IgD-negative memory B cell (primary cell): ENCODE data around the gene INPP5A. TPM values are rescaled to one million over a fixed set of nuclear protein-coding genes. Genes with fewer than 3 reads are reported as not detected.
"Not testable (repeated sequence)": the region's sequence is repeated elsewhere in the genome, so short reads cannot be mapped to it uniquely, and the experiment has no call there.

Experiments used
- H3K27ac Mint-ChIP-seq, 3 donors: one replicate each; pipeline ENCODE4 v1.8.0; 2020 to 2022; ENCODE audit warnings: mild to moderate bottlenecking in 3 of 3, mixed read lengths in 3 of 3, moderate library complexity in 1 of 3
- H3K27me3 Mint-ChIP-seq: one replicate; pipeline ENCODE4 v1.8.0; 2021; ENCODE audit warnings: mixed read lengths
- H3K36me3 Mint-ChIP-seq: one replicate; pipeline ENCODE4 v1.8.0; 2020; ENCODE audit warnings: mild to moderate bottlenecking, mixed read lengths
- H3K4me1 Mint-ChIP-seq, 3 donors: one replicate each; pipeline ENCODE4 v1.8.0; 2020 to 2022; ENCODE audit warnings: mixed read lengths in 3 of 3, mild to moderate bottlenecking in 1 of 3
- H3K4me3 Mint-ChIP-seq, 4 donors: one replicate each; pipeline ENCODE4 v1.8.0; 2020 to 2022; ENCODE audit warnings: mild to moderate bottlenecking in 4 of 4, mixed read lengths in 4 of 4, moderate library complexity in 3 of 4
- H3K9me3 Mint-ChIP-seq, 3 donors: one replicate each; pipeline ENCODE4 v1.8.0; 2020 to 2021; ENCODE audit warnings: mixed read lengths in 3 of 3, mild to moderate bottlenecking in 1 of 3
- polyA plus RNA-seq: library from polyadenylated mRNA; unstranded; fragments of 300-500 nt; fragmentation: Illumina TruSeq; gene quantifications from one replicate; pipeline ENCODE4 v1.2.3, GENCODE V29; 2021

Gene INPP5A
- polyA plus RNA-seq, 1 donor from 2014 or later, result 0.94 TPM

- Mint-ChIP-seq H3K36me3 (peaks cover 2% of the 10 kb centered on the region), H3K4me3 (no peak overlapping the region), H3K27ac (no peak overlapping the region), H3K9me3 (no peaks in the 10 kb centered on the region), H3K4me1 (peaks cover 2 to 12% (median 3%) of the 10 kb centered on the region in 3 donors), H3K27me3 (no peaks in the 10 kb centered on the region)
These were observed 140.1 kb downstream of the INPP5A start for GRCh38 chr10:132677473-132678227.

GRCh38 chr10:132678436-132679216, 141.0 kb downstream of the INPP5A start:
- Mint-ChIP-seq H3K4me3 (no peak overlapping the region), H3K9me3 (no peaks in the 10 kb centered on the region), H3K36me3 (peaks cover 2% of the 10 kb centered on the region), H3K27ac (peak overlapping the region in 1 of 3 donors; percentile 35), H3K4me1 (peaks cover 6 to 12% (median 8%) of the 10 kb centered on the region in 3 donors), H3K27me3 (no peaks in the 10 kb centered on the region)

- Mint-ChIP-seq H3K27me3 (no peaks in the 10 kb centered on the region), H3K36me3 (peaks cover 2% of the 10 kb centered on the region), H3K4me1 (peaks cover 9 to 15% (median 13%) of the 10 kb centered on the region in 3 donors), H3K4me3 (no peak overlapping the region), H3K27ac (no peak overlapping the region), H3K9me3 (no peaks in the 10 kb centered on the region)
These were observed 141.6 kb downstream of the INPP5A start for GRCh38 chr10:132679217-132679595.

- Mint-ChIP-seq H3K36me3 (peaks cover 2% of the 10 kb centered on the region), H3K27me3 (no peaks in the 10 kb centered on the region), H3K4me1 (peaks cover 13 to 17% (median 16%) of the 10 kb centered on the region in 3 donors), H3K4me3 (no peak overlapping the region), H3K27ac (peak overlapping the region in 1 of 3 donors; percentile 28), H3K9me3 (no peaks in the 10 kb centered on the region)
These were observed 142.1 kb downstream of the INPP5A start for GRCh38 chr10:132679640-132680039.

- H3K4me3 Mint-ChIP-seq, H3K27me3 Mint-ChIP-seq, H3K9me3 Mint-ChIP-seq, H3K27ac Mint-ChIP-seq, H3K36me3 Mint-ChIP-seq: not testable (repeated sequence)
- peaks cover 11 to 21% (median 20%) of the 10 kb centered on the region in 3 donors for H3K4me1 Mint-ChIP-seq
These were observed 143.2 kb downstream of the INPP5A start for GRCh38 chr10:132680741-132681140.

GRCh38 chr10:132681858-132682755, 144.5 kb downstream of the INPP5A start:
- Mint-ChIP-seq H3K9me3 (no peaks in the 10 kb centered on the region), H3K36me3 (no peaks in the 10 kb centered on the region), H3K4me3 (no peak overlapping the region), H3K27ac (peak overlapping the region in 1 of 3 donors; percentile 50), H3K4me1 (peaks cover 11 to 21% (median 20%) of the 10 kb centered on the region in 3 donors), H3K27me3 (no peaks in the 10 kb centered on the region)

- H3K27me3 Mint-ChIP-seq, result no peaks in the 10 kb centered on the region
- H3K27ac Mint-ChIP-seq, result peak overlapping the region in 1 of 3 donors; percentile 13
- no peaks in the 10 kb centered on the region for H3K9me3 Mint-ChIP-seq
- H3K4me1 Mint-ChIP-seq, result peaks cover 11 to 23% (median 22%) of the 10 kb centered on the region in 3 donors
- H3K4me3 Mint-ChIP-seq, result no peak overlapping the region
- peaks cover 1% of the 10 kb centered on the region for H3K36me3 Mint-ChIP-seq
These were observed 146.7 kb downstream of the INPP5A start for GRCh38 chr10:132684164-132684891.

- Mint-ChIP-seq H3K4me1 (peaks cover 11 to 23% (median 22%) of the 10 kb centered on the region in 3 donors), H3K9me3 (no peaks in the 10 kb centered on the region), H3K36me3 (peaks cover 2% of the 10 kb centered on the region), H3K27ac (peak overlapping the region in 2 of 3 donors; percentile 13 to 39), H3K4me3 (peak overlapping the region in 1 of 4 donors; percentile 52), H3K27me3 (no peaks in the 10 kb centered on the region)
These were observed 147.7 kb downstream of the INPP5A start for GRCh38 chr10:132685101-132685891.

- Mint-ChIP-seq H3K36me3 (peaks cover 2% of the 10 kb centered on the region), H3K4me1 (peaks cover 11 to 23% (median 22%) of the 10 kb centered on the region in 3 donors), H3K4me3 (no peak overlapping the region), H3K27me3 (no peaks in the 10 kb centered on the region), H3K27ac (no peak overlapping the region), H3K9me3 (no peaks in the 10 kb centered on the region)
These were observed 148.5 kb downstream of the INPP5A start for GRCh38 chr10:132685921-132686680.

GRCh38 chr10:132687181-132687892, 149.8 kb downstream of the INPP5A start:
- H3K27me3 Mint-ChIP-seq, result no peaks in the 10 kb centered on the region
- H3K9me3 Mint-ChIP-seq, result peaks cover 2 to 4% (median 2%) of the 10 kb centered on the region in 3 donors
- no peak overlapping the region for H3K27ac Mint-ChIP-seq
- no peak overlapping the region for H3K4me3 Mint-ChIP-seq
- peaks cover 4% of the 10 kb centered on the region for H3K36me3 Mint-ChIP-seq
- H3K4me1 Mint-ChIP-seq, result peaks cover 4 to 21% (median 21%) of the 10 kb centered on the region in 3 donors

- H3K4me3 Mint-ChIP-seq, result no peak overlapping the region
- H3K27ac Mint-ChIP-seq, result peak overlapping the region in 1 of 3 donors; percentile 5
These were observed 150.4 kb downstream of the INPP5A start for GRCh38 chr10:132687893-132688579.

More at GRCh38 chr10:132687893-132688579, 150.4 kb downstream of the INPP5A start:
- Mint-ChIP-seq H3K9me3 (peaks cover 2 to 5% (median 2%) of the 10 kb centered on the region in 3 donors), H3K4me1 (peaks cover 4 to 21% (median 21%) of the 10 kb centered on the region in 3 donors), H3K27me3 (no peaks in the 10 kb centered on the region), H3K36me3 (peaks cover 4% of the 10 kb centered on the region)
